ENCODE data around the gene PRPF6. TPM values are rescaled to one million over a fixed set of nuclear protein-coding genes. Genes with fewer than 3 reads are reported as not detected.
A peak's percentile ranks its signal among the peaks of the same experiment; 100 is the strongest.

The PRPF6 gene
- total and polyA plus RNA-seq, 2 of the 13 experiments (the other 11 are each of a cell fraction or from before 2014, with no cell fraction given): 63.7 to 101 TPM

- Histone ChIP-seq H3K79me2 (ENCODE audit: insufficient read depth, low read length) (peaks cover 51% of the 10 kb centered on the region), H3K4me1 (ENCODE audit: insufficient read depth, low read length) (peaks cover 73% of the 10 kb centered on the region), H3K9ac (ENCODE audit: insufficient read depth, low read depth, low read length) (peak overlapping the region; percentile 100), H3K36me3 (replicated peaks in 1 of 2; ENCODE audit: control insufficient read depth in 1 of 2, insufficient read depth in 2 of 2, low read length in 2 of 2) (peaks cover 16 to 21% of the 10 kb centered on the region in 2 experiments; a peak in 4 of 5 replicates), H4K20me1 (ENCODE audit: insufficient read depth, low read length) (peaks cover 44% of the 10 kb centered on the region), H3K4me3 (replicated peaks in 1 of 3; ENCODE audit: insufficient read depth in 1 of 3, low read depth in 2 of 3, low read length in 3 of 3) (peak overlapping the region; percentile 92 to 100 (median 99)), H3K4me2 (ENCODE audit: low read depth, low read length) (peak overlapping the region; percentile 97), H3K27ac (ENCODE audit: extremely low read length, insufficient read depth, low read length) (peak overlapping the region; percentile 99), H2AFZ (ENCODE audit: low read length) (no peak overlapping the region), H3K27me3 (ENCODE audit: control insufficient read depth in 1 of 2, insufficient read depth in 2 of 2, low read length in 2 of 2) (no peaks in the 10 kb centered on the region), H3K9me3 (ENCODE audit: low read length) (no peaks in the 10 kb centered on the region)
- ChIA-PET CTCF (ENCODE audit: low intra/inter-chr PET ratio, low total read pairs) (interaction anchor here (1.5 kb wide), 1 partner anchor 19 kb away, joined by 4 read pairs; no protein-coding TSS in a partner anchor), POLR2A (interaction anchor here (1.0 to 4.0 kb wide), 13 partner anchors 12 to 313 kb away, joined by 3 to 75 read pairs (median 8); partner anchors contain the start of genes OPRL1, PRPF6, RGS19 and SAMD10)
- ATAC-seq: peak; percentile 15
- DNase-seq (ENCODE audit: low spot score): peak; percentile 33
- no TSS peak for BruUV-seq (replicated peaks)
- WGBS (ENCODE audit: low lambda C conversion rate): 12% methylated on average over 5 of the region's 31 CpGs
- intact Hi-C loops (cut with micrococcal nuclease; ENCODE audit: unreplicated experiment): no loop called here
- FAIRE-seq: no peak
- in situ Hi-C loops (cut with HindIII; ENCODE audit: extremely low pct_ligation_motif_present, low pct_unique_long_range_greater_than_20kb): no loop called here
- TF ChIP-seq NFIB (CRISPR knock-in tag; IDR thresholded peaks at IDR 0.05; ENCODE audit: borderline replicate concordance): 0 out of 2 replicates have a peak, but pooled peaks have one; percentile 40
- TF ChIP-seq PTBP1 (IDR thresholded peaks at IDR 0.05; ENCODE audit: low read depth, low read length, poor library complexity, severe bottlenecking): peak; percentile 37
- no peak for TF ChIP-seq STAT5B (CRISPR knock-in tag; IDR thresholded peaks at IDR 0.05)
- TF ChIP-seq CENPX (CRISPR knock-in tag; IDR thresholded peaks at IDR 0.05): peak; percentile 23; the same call in 1 of the 2 replicates
- peak; percentile 87 for TF ChIP-seq TAF15 (IDR thresholded peaks at IDR 0.05; ENCODE audit: low read depth, low read length, poor library complexity, severe bottlenecking)
- peak; percentile 36 for TF ChIP-seq BRF2 (CRISPR knock-in tag; IDR thresholded peaks at IDR 0.05)
- TF ChIP-seq POLR2AphosphoS2 (IDR thresholded peaks at IDR 0.05; ENCODE audit: low read depth, low read length): no peak
- peak; percentile 7; the same call in 1 of the 2 replicates for TF ChIP-seq ZNF460 (CRISPR knock-in tag; IDR thresholded peaks at IDR 0.05; ENCODE audit: borderline replicate concordance)
- TF ChIP-seq ZNF619 (CRISPR knock-in tag; IDR thresholded peaks at IDR 0.05): no peak
- no peak for TF ChIP-seq NFYB (CRISPR knock-in tag; IDR thresholded peaks at IDR 0.05)
- TF ChIP-seq DRAP1 (CRISPR knock-in tag; IDR thresholded peaks at IDR 0.05): no peak
- no peak for TF ChIP-seq MTA1 (CRISPR knock-in tag; IDR thresholded peaks at IDR 0.05; ENCODE audit: borderline replicate concordance)
- no peak for TF ChIP-seq SOX6 (IDR thresholded peaks at IDR 0.05)
- no peak for TF ChIP-seq SOX6 (CRISPR knock-in tag; IDR thresholded peaks at IDR 0.05)
- no peak for TF ChIP-seq SOX13 (IDR thresholded peaks at IDR 0.05)
- TF ChIP-seq SOX13 (CRISPR knock-in tag; conservative IDR thresholded peaks at IDR 0.05 in 1 of 2, IDR thresholded peaks at IDR 0.05 in 1 of 2): no peak
- TF ChIP-seq ZNF296 (CRISPR knock-in tag; conservative IDR thresholded peaks at IDR 0.05): peak; percentile 66; the same call in 1 of the 2 replicates
- TF ChIP-seq ZNF484 (CRISPR knock-in tag; IDR thresholded peaks at IDR 0.05; ENCODE audit: borderline replicate concordance, low read depth): peak; percentile 88
These were observed 25.6 kb upstream of the PRPF6 start for GRCh38 chr20:63955281-63955826.

All from HepG2 (cell line).